Natural killer cell treated with Interleukin-12 subunit alpha and Interleukin-12 subunit beta and Interleukin-15 and Interleukin-18, amount 100 ng/mL, for 72 hours (primary cell): ENCODE measurements around the gene CDHR4. TPM values are rescaled to one million over a fixed set of nuclear protein-coding genes. Genes with fewer than 3 reads are reported as not detected.
"Not testable (repeated sequence)": the region's sequence is repeated elsewhere in the genome, so short reads cannot be mapped to it uniquely, and the experiment has no call there.

Experiments used
- ATAC-seq, 2 donors: fragments of 150-1000 bp; cut with Tn5 transposase in 1 of 2; sonication (Bioruptor Pico), chemical (Tn5 transposase) in 1 of 2; 2 replicates each; pipeline ENCODE4 v1.10.0; 2021
- DNase-seq: peaks from one replicate; pipeline ENCODE4 v3.0.0; 2022; ENCODE audit warnings: low spot score
- H3K27ac Mint-ChIP-seq, 2 donors: 1 replicate in 1 of 2; 2 replicates in 1 of 2; pipeline ENCODE4 v1.8.0; 2022; ENCODE audit warnings: mixed read lengths in 2 of 2, mild to moderate bottlenecking in 1 of 2, moderate library complexity in 1 of 2
- H3K27me3 Mint-ChIP-seq, 2 donors: 1 replicate in 1 of 2; 2 replicates in 1 of 2; pipeline ENCODE4 v1.8.0; 2022; ENCODE audit warnings: mixed read lengths in 2 of 2
- H3K36me3 Mint-ChIP-seq: one replicate; pipeline ENCODE4 v1.8.0; 2022; ENCODE audit warnings: mixed read lengths
- H3K4me1 Mint-ChIP-seq, 2 donors: 1 replicate in 1 of 2; 2 replicates in 1 of 2; pipeline ENCODE4 v1.8.0; 2022; ENCODE audit warnings: low read depth in 2 of 2, mixed read lengths in 2 of 2, mild to moderate bottlenecking in 1 of 2
- H3K4me3 Mint-ChIP-seq: one replicate; pipeline ENCODE4 v1.8.0; 2022; ENCODE audit warnings: mixed read lengths
- H3K9me3 Mint-ChIP-seq: 2 replicates; pipeline ENCODE4 v1.8.0; 2022; ENCODE audit warnings: mixed read lengths
- total RNA-seq, 2 donors: library from RNA; stranded (reverse); gene quantifications; one replicate each; pipeline ENCODE4 v1.2.3, GENCODE V29; 2022

The CDHR4 gene
- total RNA-seq, 2 donors from 2014 or later: not detected

DNA sequence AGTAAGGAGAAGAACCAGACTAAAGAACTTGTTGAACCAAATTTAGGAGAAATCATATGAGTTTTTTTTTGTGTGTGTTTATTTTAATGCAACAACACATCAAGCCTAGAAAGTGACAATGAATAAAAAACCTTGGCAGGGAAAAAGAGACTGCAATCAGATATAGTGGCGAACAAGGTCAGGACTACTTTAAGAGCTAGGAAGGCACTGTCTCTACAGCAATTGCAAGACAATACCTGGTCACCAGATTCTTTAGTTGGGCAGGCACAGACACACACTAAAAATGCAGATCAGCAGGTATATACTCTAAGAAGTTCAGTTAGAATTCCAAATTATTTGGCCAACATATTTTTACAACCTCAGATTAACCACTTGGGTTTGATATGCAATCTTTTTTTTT, 45.1 kb downstream of the CDHR4 start:
- Mint-ChIP-seq H3K9me3 (no peaks in the 10 kb centered on the region), H3K4me1 (peaks cover 35 to 42% of the 10 kb centered on the region in 2 donors), H3K27me3 (no peaks in the 10 kb centered on the region), H3K36me3 (no peaks in the 10 kb centered on the region), H3K27ac (peak overlapping the region in 1 of 2 donors; percentile 40), H3K4me3 (no peak overlapping the region)
- no peak for DNase-seq
- no peak for ATAC-seq

- H3K27me3 Mint-ChIP-seq: no peaks in the 10 kb centered on the region
- no peak overlapping the region for H3K27ac Mint-ChIP-seq
- H3K4me1 Mint-ChIP-seq: peaks cover 25 to 32% of the 10 kb centered on the region in 2 donors
- ATAC-seq (no peak), DNase-seq (no peak)
- H3K9me3 Mint-ChIP-seq: no peaks in the 10 kb centered on the region
- no peaks in the 10 kb centered on the region for H3K36me3 Mint-ChIP-seq
- no peak overlapping the region for H3K4me3 Mint-ChIP-seq
Observed at GRCh38 chr3:49751501-49751900, 48.2 kb downstream of the CDHR4 start.

GRCh38 chr3:49750056-49750455, 49.6 kb downstream of the CDHR4 start:
- H3K27me3 Mint-ChIP-seq: no peaks in the 10 kb centered on the region
- no peaks in the 10 kb centered on the region for H3K9me3 Mint-ChIP-seq
- peaks cover under 1% of the 10 kb centered on the region for H3K36me3 Mint-ChIP-seq
- ATAC-seq: no peak
- no peak overlapping the region for H3K27ac Mint-ChIP-seq
- H3K4me3 Mint-ChIP-seq: no peak overlapping the region
- H3K4me1 Mint-ChIP-seq: peaks cover 18 to 19% of the 10 kb centered on the region in 2 donors
- DNase-seq: no peak

- not testable (repeated sequence) for DNase-seq, H3K9me3 Mint-ChIP-seq, H3K27ac Mint-ChIP-seq, H3K27me3 Mint-ChIP-seq, H3K36me3 Mint-ChIP-seq, ATAC-seq, H3K4me3 Mint-ChIP-seq
- H3K4me1 Mint-ChIP-seq: peaks cover 12 to 14% of the 10 kb centered on the region in 2 donors
Observed at GRCh38 chr3:49748874-49749273, 50.8 kb downstream of the CDHR4 start.

DNA sequence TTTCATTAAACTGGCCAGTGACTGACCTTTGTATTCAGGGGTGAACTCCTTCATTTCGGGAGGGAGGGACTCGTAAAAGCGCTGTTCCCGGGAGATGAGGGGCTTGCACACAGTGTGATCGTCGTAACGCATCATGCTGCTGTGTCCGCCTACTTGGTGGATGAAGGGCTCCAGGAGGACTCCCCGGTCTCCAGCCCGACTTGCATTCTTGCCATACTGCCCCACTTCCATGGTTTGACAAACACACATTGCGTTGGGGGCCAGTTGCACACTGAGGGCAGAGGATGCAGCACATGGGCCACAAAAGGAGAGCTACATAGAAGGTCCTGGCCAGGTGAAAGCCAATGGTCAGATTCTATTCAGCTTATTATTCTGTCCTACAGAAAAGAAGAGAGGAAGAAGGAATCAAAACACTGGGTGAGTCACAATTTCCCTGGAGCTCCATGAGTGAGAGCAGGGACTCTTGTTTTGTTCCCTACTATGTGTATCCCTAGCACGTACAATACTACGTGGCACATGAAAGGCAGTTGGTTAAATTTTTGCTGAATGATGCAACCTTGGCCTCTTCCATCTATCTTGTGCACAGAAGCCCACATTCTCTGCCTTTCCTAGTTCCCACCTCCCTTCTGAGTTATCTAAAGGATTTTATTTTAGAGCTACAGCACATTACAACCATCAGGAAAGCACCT, 51.7 kb downstream of the CDHR4 start:
- Mint-ChIP-seq H3K27ac (no peak overlapping the region), H3K9me3 (no peaks in the 10 kb centered on the region), H3K36me3 (peaks cover 7% of the 10 kb centered on the region), H3K4me1 (peaks cover 6 to 9% of the 10 kb centered on the region in 2 donors), H3K4me3 (no peak overlapping the region), H3K27me3 (no peaks in the 10 kb centered on the region)
- ATAC-seq (no peak), DNase-seq (no peak)

DNA sequence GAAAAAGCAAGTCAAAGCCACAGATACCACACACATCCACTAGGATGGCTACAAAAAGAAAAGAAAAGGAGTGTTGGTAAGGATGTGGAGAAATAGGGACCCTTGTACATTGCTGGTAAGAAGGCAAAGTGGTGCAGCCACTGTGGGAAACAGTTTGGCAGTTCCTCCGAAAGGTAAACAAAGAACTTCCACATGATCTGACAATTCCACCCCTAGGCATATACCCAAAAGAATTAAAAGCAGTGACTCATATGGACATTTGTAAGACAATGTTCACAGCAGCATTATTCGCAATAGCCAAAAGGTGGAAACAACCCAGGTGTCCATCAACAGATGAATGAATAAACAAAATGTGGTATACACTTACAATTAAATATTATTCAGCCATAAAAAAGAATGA, 53.7 kb downstream of the CDHR4 start:
- Mint-ChIP-seq H3K4me3 (no peak overlapping the region), H3K27me3 (no peaks in the 10 kb centered on the region), H3K36me3 (peaks cover 7% of the 10 kb centered on the region), H3K9me3 (no peaks in the 10 kb centered on the region), H3K27ac (no peak overlapping the region), H3K4me1 (peaks cover 4 to 8% of the 10 kb centered on the region in 2 donors)
- ATAC-seq: no peak
- DNase-seq: no peak

Other genes starting within 250 kb of the CDHR4 start
- under 1 TPM; 0.39 to 0.59 TPM for gene BSN, start 245.4 kb downstream of the CDHR4 start, total RNA-seq
- gene APEH, start 125.5 kb downstream of the CDHR4 start, total RNA-seq: 100 to 1,000 TPM; 134 to 235 TPM
- 1 to 10 TPM; 4.2 to 6.8 TPM for gene MST1, start 110.4 kb downstream of the CDHR4 start, total RNA-seq
- 10 to 100 TPM; 45.6 to 67.9 TPM for gene RNF123, start 110.3 kb downstream of the CDHR4 start, total RNA-seq
- 1 to 10 TPM; 1.0 to 2.0 TPM for gene AMIGO3, start 80.2 kb downstream of the CDHR4 start, total RNA-seq
- 100 to 1,000 TPM in 1 of 2 donors, 10 to 100 TPM in 1; 83.5 to 110 TPM for gene GMPPB, start 75.9 kb downstream of the CDHR4 start, total RNA-seq
- 10 to 100 TPM; 53.4 to 56.7 TPM for gene IP6K1, start 13.3 kb downstream of the CDHR4 start, total RNA-seq
- under 1 TPM in 1 of 2 donors, not detected in 1; 0.64 TPM for gene INKA1, start 3.4 kb upstream of the CDHR4 start, total RNA-seq
- gene UBA7, start 14.1 kb upstream of the CDHR4 start, total RNA-seq: 100 to 1,000 TPM in 1 of 2 donors, 10 to 100 TPM in 1; 89.5 to 105 TPM
- 10 to 100 TPM; 14.0 to 44.0 TPM for gene TRAIP, start 56.7 kb upstream of the CDHR4 start, total RNA-seq
- not detected for gene CAMKV, start 70.0 kb upstream of the CDHR4 start, total RNA-seq
- 1 to 10 TPM in 1 of 2 donors, under 1 TPM in 1; 0.50 to 2.6 TPM for gene MST1R, start 104.0 kb upstream of the CDHR4 start, total RNA-seq
- gene MON1A, start 129.9 kb upstream of the CDHR4 start, total RNA-seq: 10 to 100 TPM; 11.3 to 18.7 TPM
- 100 to 1,000 TPM in 1 of 2 donors, 10 to 100 TPM in 1; 96.6 to 149 TPM for gene RBM6, start 140.3 kb upstream of the CDHR4 start, total RNA-seq